NCI-H1694 treated with DMSO at 0.1 percent for 48 hours (cell line): Measurements from ENCODE around the gene KLHL21.
"Not testable (repeated sequence)": the region's sequence is repeated elsewhere in the genome, so short reads cannot be mapped to it uniquely, and the experiment has no call there.

ENCODE experiments used
- DNase-seq: peaks from one replicate; lab custom pipeline; 2025; lab: John Stamatoyannopoulos, UW

The KLHL21 gene

DNA sequence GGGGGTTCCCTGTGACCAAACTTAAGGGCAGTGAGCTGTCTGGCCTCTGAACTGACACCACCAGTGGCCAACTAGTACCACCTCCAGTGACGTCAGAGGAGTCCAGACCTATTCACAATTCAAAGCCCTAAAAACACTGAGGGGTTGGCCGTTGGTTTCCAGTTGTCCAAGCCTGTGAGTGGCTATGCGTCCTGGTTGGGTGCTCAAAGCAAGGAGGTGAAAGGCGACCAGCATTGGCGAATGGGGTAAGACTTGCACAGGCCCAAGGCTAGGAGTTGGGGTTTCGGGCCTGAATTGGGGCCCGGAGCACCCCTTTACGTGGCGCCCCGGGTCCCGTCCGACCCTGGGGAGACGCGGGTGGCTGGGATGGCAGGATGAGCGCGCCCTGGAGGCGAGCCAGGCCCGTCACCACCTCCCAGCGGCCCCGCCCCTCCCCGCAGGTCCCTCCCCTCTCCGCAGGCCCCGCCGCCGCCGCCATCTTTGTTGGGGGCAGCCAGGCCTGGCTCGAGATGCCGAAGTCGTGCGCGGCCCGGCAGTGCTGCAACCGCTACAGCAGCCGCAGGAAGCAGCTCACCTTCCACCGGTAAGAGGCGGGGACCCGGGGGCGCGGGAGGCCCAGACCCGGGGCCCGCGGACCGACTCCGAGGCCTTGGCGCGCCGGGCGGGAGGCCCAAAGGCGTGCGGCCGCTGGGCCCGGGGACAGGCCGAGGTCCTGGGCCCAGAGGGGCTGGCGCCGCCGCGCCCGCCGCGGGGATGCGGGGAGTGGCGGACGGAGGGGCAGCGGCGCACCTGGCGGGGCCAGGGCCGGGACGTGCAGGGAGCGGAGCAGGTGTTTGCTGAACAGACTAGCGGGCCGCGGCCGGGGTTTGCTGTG lies 22.3 kb upstream of the KLHL21 start, which contains the start of gene THAP3:
THAP3 (plus strand) TSS at position 159 of the 874 bp plus-strand sequence; CDS start at position 510, 351 bp downstream.
- peak; percentile 15 for DNase-seq

DNA sequence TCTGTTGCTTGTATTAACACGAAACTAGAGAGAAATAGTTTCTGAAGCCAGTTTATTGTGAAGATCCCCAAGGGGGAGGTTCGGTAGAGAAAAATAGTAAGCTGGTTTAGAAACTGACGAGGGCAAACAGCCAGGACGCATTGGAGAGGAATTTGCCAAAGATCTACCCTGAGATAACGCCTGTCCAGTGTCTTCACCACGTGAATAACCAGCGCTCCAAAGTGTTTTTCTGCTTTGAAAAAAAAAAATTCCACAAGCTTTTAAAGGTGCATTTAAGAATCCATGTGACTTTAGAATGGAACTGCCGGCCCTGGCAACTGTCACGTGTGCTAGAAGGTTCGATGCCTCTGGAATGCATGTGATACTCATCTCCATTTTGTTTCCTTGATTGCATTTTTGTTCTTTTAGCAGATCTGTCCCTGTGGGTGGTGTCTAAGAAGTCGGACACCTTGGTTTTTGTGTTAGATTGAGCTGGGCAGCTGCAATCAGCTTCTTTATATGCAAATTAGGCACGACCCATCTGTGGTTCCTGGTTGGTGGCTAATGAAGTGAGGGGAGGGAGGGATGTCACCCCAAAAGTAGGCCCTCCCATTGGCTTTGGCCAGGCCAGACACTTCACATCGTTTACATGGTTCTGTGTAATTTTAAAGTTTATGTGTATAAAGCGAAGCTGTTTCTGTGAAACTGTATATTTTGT lies 20.7 kb upstream of the KLHL21 start:
- no peak for DNase-seq

DNA sequence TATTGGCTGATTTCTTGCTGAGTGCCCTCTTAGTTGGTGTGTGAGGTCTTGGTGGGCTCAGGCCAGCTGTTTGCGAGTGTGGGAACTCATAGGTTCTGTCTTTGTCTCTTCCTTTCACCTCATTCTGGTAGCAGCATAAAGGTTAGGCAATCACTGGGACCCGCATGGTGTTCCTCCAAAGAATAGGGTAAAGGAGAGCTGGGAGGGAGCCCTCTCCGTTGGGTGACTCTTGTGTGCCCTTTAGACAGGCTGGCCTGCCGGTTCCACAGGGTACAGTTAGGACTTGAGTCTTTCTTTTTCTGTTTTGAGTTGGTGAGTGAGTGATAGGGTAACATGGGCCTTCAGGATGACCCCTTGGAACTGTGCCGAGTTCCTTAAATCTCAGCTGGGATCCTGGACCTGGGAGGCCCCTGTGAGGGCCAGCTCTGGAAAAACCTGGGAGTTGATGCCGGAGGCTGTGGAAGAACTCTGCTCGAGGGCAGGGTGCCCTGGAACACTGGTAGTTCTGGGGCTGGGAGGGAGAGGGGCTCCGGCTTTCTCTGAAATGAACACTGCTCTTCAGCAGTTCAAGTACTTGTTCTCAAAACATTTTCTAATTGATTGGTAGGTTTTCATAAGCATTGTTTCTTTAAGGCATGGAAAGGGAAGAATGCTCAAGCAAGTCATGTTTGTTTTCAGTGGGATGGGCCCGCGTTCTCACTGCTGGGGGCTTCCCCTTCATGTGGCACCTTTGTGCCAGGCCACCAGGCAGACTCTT lies 19.9 kb upstream of the KLHL21 start:
- DNase-seq: no peak

DNA sequence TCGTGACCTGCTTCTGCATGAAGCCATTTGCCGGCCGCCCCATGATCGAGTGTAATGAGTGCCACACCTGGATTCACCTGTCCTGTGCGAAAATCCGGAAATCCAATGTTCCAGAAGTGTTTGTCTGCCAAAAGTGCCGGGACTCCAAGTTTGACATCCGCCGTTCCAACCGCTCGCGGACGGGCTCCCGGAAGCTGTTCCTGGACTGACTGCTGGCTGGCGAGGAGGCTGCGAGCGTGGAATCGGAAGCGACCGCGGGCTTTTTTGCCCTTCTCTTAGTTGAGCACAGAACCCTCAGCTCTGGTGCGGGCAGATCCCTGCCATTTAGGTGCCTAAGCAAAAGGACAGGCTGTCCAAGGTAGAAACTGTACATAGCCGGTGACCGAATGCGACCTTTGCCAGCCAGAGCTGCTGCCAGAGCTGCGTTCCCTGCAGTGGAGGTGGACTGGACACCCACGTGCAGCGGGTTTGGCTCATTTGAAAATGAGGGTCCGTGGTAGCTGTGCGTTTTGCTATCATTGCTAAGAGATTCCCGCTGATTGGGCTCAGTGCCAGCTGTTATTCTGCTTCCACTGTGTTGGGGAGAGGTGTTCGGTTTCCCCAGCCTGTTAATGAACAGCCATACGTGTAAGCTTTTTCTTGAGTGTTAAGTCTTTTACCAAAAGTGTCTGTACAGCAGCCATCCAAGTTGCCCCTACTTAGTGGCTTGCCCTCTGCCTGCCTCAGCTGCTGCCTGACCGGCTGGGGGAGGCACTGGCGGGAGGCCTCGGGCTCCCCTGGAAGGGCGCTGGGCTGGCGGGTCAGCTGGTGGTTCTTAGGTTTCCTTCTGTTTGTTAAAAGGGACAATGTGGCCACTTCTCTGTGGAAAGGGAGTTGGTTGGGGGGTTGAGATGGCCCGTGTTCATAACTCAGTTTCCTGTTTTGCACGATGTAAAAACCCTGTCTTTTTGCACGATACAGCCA lies 19.0 kb upstream of the KLHL21 start:
- no peak for DNase-seq

DNA sequence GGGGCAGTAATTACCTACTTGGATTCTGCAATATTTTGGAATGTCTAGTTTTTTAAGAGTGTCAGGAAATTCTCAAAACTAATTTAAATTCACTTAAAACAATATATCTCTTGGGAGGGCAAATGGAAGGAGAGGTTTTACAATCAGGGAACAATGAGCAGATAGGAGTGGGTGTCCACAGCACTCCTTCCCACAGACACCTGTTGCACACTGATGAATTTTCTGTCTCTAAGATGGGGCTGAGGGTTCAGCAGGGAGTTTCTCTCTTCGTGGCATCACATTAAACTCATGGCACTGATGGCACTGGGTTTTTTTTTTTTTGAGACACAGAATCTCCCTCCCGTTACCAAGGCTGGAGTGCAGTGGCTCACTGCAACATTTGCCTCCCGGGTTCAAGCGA lies 16.4 kb upstream of the KLHL21 start:
- DNase-seq: no peak

DNA sequence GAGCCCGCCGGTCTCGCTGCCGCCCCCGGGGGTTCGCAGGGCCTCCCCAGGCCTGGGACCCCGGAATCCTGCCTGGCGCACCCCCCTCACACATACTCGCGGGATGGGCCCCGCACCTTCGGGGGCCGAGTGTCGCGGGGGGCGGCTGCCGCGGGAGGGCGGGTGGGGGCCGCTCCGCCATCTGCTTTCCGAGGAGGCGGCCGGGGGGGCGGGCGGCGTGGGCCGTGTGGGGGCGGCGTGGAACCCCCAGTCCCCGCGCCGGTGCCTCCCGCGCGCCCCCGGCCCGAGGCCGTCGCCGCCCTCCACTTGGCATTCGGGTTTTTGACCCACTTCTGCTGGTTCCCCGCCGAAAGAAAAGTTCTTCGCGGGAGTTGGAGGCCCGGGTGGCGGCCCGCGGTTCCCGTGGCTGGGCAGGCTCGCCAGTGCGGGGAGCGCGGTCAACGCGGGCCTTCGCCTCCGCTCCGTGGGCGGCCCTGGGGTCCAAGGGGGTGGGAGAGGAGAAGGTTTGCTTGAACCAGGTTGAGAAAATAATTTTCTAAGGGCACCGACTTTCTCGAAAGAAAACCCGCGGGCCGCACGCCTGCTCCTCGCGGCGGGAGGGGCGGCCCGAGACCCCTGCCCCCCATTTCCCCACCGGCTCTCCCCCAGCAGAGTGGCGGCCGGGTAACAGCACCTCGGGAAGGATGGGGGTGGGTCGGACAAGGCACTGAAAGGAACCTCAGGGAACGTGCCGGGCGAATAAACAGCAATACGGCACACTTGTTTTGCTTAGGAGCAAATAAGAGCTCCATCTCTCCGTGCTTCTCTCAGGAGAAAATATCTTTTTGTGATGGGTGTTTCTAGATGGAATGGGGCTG lies 12.5 kb upstream of the KLHL21 start:
- no peak for DNase-seq

DNA sequence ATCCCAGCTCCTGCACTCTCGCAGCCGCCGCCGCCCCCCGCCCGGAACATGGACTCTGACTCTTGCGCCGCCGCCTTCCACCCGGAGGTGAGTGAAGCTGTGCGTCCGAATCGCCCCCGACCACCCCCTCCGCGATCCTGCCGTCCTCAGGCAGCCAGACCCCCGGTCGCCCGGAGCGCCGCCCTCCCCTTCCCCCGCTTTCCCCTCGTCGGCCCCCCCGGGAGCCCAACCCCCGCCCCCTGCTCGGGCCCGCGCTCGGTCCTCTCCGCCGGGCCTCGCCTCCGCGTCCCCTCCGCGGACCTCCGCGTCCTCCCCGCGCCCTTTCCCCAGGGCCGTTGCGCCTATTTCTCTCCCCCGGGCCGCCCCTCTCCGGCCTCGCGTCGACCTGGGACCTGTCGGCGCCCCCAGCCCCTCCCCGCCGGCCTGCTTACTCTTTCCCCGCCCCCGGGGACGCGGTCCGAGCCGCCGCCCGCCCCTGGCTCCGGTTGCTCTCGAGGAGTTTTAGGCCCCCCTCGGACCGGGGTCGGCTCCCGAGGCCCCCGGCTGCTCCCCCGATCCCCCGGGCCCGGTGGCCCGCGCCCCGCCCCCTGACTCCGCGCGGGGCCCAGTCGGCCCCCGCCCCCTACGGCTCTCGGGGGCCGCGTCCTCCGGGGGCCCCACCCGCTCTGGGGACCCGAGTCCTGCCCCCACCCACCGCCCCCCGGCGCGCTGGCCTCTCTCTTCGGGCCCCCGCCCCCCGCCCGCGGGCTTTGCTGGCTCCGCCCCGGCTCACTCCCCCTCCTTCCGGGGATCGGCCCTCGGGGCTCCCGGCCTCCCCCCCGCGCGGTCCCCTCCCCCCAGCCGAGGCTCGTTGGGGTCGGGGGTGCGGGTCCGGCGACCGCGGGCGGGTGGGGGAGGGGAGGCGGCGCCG lies 11.6 kb upstream of the KLHL21 start:
- DNase-seq: no peak

DNA sequence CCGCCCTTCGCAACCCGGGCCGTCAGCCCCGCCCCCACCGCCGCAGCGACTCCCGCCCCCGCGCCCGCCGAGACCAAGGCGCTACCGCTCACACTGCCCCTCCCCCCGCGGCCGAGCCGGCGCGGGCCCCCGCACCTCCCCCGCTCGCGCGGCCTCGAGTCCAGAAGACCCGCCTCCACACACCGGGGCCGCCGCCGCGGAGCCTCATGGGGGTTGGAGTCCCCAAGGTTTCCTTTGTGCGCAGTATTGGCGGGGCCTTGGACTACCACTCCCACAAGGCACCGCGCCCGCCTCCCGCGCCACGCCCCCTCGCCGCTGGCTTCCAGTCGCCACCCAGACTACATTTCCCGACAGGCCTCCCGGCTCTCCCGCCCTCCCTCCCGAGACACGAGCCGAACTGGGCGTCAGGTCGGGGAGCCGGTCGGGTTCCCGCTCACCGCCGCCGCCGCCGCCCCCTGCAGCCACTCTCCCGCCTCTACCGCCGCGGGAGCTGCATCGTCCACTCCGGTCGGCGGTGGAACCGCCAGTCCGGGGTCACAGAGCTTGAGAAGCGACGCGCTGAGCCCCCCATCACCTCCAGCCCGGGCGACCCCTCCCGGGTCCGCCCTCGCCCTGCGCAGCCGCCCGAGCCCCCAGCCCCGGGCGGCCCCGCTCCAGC lies 10.8 kb upstream of the KLHL21 start, which contains the start of gene PHF13:
PHF13 (plus strand) TSS at position 371 of the 658 bp plus-strand sequence. CDS start 336 bp downstream, outside the sequence.
- DNase-seq: peak; percentile 95

DNA sequence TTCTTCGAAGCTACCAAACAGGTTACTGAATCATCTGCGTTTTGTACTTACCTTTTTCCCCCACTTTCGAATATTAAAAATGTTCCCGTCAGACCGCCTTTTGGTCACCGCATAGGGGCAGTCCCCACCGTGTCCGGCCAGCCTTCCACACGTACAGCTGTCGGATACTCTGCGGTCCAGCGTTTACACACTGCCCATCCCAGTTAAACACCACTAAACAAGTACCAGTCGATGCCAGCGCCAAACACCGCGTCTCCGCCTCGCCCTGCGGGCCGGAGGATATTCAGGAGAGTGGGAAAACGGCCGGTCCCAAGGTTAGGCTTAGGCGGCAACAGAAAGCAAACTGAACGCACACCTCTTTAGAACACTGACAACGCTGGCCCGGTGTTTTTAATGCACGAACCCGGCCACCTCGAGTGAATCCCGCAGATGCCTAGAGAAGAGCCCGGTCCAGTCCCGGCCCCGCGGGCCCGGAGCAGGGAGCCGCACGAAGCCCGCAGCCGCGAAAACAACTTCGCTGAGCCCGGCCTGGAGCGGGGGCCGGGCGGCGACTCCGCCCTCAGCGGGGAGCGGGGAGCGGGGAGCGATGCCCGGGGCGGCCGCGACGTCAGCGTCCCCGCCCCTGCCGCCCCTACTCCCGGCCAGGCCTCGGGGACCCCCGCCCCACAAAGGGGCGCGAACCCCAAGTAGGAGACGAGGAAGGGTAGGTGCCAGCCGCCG lies 10.1 kb upstream of the KLHL21 start:
- peak; percentile 12 for DNase-seq

DNA sequence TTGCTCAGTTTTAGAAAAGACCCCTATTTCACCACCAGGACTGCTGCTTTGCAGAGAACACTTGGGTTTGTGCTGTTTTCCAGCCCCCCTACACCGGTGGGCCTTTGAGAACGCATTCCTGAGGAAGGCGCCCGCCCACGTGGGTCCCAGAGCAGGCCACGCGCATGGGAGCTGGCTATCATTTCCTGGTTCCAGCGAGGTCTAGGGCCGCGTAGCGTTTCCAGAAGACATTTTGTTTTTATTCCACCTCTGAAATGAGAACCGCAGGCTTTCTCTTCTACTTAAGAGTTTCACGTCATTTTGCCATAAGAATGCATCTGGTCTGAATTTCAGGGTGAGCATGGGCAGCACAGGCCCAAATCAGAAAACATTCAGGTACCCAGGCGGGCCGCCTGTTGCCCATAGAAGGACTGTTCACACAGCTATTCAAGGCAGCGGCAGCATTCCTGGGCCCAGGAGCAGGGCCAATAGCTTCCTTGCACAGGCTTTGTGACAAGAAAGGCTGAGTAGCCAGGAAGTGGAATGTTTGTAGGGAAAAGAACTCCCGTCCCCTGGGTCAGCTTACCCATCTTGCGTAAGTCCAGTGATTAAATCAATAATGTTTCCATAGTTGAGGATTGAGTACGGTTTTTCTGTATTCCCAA lies 1.4 kb upstream of the KLHL21 start:
- no peak for DNase-seq

DNA sequence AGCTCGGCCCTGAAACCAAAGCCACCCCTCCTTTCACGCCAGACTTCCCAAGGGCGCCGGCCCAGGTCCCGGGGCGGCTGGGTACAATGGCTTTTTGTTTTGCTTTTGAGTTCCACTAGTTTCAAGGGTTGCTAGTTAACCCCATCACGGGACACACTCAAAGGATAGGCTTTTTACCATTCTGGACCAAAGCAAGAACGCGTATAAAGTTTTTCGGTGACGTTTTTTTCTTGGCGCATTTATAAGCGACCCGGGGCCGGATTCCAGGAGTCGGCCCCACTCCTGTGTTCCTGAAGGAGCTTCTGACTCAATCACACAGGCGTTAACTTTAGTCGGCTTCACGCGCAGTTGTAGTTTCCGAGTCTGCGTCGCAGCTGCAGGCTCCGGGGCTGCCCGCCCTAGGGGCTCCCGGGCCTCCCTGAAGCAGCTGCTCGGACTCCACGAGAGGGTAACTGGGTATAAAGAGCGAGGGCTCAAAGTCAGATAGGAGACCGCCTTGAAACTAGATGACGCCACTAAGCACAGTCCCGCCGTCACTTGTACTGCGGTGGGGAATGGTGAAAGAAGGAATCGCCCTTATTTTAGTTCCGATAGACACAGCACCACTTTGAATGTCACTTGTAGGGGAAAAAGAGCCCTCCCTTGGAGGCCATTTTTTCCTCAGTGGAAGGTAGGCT lies 707 bp upstream of the KLHL21 start:
- no peak for DNase-seq

DNA sequence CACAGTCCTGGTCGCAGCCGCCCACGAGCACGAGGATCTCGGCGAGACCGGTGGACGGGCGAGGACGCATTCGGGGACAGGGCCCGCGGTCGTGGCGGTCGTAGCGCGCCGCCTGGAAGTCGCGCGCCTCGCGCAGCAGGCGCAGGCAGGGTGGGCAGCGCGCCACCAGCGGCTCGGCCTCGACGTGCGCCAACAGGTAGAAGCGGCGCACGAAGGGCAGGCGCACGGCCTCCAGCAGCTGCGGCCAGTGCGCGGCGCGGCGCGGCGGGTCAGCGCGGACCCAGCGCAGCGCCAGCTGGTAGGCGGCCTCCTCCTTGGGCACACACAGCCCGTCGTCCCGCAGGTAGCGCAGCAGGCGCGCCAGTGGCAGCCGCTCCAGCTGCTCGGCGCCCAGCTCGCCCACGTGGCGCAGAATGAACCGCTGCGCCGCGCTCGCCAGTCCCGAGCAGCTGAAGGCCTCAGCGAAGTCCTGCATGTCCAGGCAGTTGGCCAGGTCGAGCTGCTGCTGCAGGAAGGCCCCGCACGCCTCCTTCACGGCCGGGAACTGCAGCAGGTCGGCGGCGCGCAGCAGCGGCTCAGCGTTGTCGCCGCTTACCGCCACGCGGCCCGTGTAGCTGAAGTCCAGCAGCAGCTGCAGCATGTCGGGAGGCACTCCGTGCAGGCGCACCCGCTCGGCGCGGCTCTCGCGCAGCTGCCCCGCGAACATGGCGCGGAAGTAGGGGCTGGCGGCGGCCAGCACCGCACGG lies 573 bp downstream of the KLHL21 start:
- no peak for DNase-seq

DNA sequence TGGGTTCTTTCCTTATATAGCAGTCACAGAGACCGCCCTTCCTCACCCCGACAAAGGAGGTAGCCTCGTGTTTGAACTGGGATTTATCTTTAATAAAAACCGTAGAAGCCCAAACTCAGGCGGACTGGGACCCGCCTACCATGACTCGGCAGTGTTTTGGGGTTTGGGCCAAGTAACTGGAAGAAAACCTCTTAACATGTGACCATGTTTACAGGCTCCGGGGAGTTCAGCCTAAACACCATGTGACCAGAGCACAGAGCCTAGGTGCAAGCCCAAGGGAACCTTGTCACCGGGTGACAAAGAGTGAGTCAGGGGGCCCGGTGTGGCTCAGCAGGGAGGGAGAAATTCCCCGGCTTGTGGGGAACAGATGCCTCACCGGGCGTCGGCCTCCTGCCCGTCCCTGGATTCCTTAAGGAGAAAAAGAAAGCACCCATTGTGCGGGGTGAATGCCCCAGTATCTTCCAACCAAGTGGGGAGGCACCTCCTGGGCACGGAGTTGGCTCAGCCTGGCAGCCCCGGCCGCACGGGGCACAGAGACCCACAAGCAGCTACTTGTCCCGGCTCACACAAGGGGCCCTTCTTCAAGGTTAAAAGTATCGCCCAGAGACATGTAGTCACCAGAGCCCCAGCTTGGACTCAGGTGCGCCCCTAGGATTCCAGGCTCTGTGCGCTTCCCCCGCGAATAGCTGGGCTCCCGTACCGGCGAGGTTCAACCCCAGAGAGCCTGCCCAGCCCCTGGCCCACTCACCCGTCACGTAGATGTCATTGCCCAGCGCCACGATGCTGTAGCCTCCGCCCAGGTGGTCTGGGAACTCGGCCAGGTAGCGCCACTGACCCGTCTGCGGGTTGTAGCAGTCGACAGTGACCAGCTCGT lies 1.4 kb downstream of the KLHL21 start:
- DNase-seq: peak; percentile 26

DNA sequence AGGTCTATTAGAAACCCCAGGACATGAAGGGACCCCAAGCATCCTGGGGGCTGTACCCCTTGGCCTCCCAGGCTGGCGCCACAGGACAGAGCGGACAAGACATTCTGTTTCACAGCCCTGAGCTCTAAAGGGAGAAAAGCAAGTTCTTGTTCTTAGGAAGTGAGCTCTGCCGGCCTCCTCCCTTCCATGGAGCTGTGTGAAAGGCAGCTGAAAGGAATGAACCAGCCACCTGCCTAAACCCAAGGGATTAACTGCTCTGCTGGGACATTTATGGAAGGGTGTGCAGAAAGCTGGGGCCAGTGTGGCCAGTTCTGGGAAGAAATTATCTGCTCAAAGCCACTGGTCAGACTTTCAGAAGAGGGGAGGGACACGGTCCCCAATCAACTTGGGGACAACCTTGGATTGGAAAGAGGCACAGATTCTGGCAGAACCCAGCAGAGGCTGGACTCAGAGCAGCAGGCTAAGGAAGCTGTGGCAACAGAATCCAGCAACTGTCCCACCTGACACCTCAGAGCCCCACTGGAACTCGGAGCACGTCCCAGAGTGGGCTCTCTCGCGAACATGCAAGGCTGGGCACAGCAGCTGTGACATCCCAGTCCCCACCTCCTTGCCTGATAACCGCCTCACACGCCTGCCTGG lies 2.1 kb downstream of the KLHL21 start:
- no peak for DNase-seq

DNA sequence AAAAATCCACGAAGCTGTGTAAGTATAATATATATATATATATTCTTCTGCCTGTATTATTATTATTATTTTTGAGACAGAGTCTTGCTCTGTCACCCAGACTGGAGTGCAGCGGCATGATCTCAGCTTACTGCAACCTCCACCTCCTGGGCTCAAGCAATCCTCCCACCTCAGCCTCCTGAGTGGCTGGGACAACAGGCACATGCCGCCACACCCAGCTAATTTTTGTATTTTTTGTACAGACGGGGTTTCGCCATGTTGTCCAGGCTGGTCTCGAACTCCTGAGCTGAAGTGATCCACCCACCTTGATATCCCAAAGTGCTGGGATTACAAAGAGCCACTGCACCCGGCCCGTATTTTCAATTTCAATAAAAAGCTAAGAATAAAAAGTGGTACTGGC lies 2.7 kb downstream of the KLHL21 start:
- DNase-seq: not testable (repeated sequence)
